G401.6 (cell line): ENCODE measurements around the gene SFXN5.
A peak's percentile ranks its signal among the peaks of the same experiment; 100 is the strongest.
"Not testable (repeated sequence)": the region's sequence is repeated elsewhere in the genome, so short reads cannot be mapped to it uniquely, and the experiment has no call there.

Experiments
- FAIRE-seq: peaks from 2 replicates; lab custom pipeline; 2012; peaks lifted over from hg19 to GRCh38; lab: Jason Lieb, UNC

The SFXN5 gene

DNA sequence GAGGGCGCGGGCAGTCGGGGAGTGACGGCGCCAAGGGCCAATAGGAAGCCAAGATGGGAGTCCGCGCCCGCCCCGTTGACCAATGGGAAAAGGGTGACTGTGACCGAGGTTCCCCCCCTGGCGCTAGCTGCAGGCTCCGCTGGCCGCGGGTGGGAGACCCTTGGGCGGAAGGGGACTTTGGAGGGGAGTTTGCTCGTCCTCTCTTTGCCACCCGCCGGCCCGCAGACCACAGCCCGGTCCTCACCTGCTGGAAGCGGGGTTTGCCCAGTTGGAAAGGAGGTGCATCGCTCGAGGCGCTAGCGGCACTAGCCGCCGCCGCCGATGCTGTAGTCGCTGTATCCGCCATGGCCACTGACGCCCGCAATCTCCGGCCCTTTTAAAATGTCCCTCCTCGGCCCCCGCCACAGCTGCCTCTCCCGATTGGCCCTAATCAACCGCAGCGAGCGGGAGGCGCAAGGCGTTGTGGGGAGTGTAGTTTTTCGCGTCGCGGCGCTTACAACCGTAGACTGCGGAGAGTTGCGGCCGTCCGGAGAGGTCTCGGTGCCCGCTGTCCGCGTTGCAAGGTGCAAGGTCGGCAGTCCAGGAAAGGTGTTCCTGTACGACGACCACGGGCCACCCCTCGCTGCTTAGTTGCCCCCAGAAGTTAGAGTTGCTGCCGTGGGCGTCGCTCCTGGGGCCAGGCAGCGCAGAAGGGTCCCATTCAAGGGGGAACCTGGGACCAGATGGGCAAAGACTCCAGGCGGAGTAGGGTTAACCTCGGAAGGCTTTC, at the start of gene SFXN5:
SFXN5 (minus strand) TSS at position 353 of the 769 bp plus-strand sequence; CDS start at position 346, 7 bp downstream.
- FAIRE-seq: peak; percentile 75

DNA sequence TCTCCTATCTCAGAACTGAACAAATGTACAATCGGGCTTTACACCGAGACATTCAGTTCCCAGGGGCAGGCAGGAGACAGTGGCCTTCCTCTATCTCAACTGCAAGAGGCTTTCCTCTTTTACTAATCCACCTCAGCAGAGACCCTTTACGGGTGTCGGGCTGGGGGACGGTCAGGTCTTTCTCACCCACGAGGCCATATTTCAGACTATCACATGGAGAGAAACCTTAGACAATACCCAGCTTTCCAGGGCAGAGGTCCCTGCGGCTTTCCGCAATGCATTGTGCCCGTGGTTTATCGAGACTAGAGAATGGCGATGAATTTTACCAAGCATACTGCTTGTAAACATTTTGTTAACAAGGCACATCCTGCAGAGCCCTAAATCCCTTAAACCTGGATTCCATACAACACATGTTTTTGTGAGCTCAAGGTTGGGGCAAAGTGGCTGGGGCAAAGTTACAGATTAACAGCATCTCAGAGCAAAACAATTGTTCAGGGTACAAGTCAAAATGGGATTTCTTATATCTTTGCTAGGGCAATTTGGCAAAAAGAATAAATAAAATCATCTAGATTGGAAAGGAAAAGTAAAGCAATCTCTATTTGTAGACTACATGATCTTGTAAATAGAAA, 48.2 kb upstream of the SFXN5 start:
- FAIRE-seq: not testable (repeated sequence)

DNA sequence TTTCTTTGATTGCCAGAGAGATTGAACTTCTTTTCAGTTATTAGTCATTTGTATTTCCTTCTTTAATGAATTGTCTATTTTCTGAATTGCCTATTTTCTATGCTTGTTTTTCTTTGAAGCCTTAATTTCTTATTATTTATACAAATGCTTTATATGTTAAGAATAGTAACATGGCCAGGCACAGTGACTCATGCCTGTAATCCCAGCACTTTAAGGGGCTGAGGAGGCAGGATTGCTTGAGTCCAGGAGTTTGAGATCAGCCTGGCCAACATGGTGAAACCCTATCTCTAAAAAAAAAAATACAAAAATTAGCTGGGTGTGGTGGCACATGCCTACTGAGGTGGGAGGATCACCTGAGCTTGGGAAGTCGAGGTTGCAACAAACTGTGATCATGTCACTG, 45.9 kb upstream of the SFXN5 start:
- FAIRE-seq: no peak

- no peak for FAIRE-seq
These were observed 44.9 kb upstream of the SFXN5 start for GRCh38 chr2:73116182-73116960.

DNA sequence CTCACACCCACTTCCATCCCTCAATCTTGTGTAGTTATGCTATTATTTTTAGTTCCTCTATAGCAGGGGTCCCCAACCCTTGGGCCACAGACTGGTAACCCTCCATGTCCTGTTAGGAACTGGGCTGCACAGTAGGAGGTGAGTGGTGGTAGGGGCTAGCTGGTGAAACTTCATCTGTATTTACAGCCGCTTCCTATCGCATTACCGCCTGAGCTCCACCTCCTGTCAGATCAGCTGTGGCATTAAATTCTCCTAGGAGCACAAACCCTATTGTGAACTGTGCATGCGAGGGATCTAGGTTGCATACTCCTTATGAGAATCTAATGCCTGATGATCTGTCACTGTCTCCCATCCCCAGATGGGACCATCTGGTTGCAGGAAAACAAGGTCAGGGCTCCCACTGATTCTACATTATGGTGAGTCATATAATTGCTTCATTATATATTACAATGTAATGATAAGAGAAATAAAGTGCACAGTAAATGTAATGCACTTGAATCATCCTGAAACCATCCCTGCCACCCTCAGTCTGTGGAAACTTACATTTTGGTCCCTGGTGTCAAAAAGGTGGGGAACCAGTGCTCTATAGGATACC, 42.9 kb upstream of the SFXN5 start:
- no peak for FAIRE-seq

DNA sequence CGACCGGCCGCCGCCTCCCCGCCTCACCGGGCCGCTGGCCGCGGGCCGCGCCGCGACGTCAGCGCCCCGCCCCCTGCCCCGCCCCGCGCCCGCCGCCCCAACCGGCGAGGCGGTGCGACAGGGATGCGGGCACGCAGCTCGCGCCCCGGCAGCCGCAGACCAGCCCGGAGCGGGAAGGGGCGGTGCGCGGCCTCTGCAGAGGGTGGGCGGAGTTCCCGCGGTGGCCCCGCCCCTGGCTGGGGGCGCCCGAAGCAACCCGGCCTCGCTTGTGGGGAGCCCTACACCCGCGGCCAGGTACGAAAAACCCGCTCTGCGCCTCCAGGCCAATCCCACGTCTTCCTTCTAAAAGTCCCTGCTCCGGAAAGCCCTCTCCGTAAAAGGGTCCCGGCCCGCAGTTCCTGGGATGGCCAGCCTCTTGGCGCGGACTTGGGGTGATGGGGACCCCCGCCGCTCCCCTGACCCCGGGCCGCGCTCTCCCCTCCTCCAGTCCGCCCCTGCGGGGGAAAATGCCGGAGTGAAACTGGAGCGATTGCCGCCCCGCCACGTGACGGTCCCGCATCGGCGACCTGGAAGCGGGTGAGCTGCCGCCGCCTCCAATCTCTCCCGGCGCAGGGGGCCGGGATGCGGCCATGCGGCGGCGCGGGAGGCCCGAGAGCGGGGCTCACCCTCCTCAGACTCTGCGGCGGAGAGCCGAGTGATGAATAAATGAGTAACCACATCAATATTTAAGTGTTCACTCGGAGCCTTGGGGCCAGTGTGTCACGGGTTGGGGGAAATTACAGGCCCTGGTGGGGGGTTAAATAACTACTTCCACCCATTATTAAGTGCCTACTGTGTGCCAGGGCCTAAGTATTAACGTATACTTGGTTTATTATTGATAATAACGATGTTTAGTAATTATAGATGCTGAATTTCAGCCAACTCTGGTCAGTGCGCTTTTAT, 41.7 kb upstream of the SFXN5 start, which contains the start of gene RAB11FIP5:
RAB11FIP5 (minus strand) TSS at position 36 of the 942 bp plus-strand sequence. CDS start 171 bp downstream, outside the sequence.
- FAIRE-seq: no peak

DNA sequence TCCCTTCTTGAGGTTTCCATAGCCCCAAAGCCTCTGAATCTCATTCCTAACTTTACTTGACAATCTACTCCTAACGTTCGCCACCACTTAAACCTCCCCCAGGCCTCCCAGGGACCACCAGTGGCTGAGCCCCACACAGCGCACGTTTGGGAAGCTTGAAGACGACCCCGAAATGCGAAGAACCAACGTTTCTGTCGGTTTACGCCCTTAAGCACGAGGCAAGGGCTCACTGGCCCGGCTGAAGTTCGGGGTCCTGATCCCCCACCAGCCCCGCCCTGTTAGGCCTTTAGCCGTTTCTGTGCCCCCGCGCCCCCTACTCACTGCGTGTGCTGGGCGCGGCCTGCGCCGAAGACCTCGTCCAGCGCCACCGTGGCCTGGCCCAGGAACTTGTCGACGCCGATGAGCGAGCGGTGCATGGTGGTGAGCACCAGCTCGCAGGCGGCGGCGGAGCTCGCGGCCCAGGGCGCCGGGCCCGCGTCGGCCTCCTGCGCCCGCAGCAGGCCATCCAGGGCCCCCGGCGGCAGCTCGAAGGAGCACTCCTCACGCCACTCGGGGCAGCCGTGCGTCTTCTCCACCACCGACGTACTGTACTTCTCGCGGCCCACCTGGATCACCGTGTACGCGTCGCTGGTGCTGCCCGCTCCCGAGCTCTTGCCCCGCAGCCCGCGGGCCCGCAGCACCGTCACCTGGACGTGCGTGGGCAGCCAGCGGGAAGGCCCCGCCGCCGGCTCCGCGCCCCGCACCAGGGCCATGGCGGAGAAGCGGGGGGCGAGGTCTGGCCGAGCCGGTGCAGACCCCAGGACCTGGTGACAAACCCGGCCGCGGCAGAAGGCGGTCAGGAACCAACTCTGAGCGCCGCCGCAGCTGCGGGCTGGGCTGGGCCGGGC, 40.8 kb upstream of the SFXN5 start:
- FAIRE-seq: no peak

- FAIRE-seq: no peak
These were observed 39.8 kb upstream of the SFXN5 start for GRCh38 chr2:73111073-73112025.

DNA sequence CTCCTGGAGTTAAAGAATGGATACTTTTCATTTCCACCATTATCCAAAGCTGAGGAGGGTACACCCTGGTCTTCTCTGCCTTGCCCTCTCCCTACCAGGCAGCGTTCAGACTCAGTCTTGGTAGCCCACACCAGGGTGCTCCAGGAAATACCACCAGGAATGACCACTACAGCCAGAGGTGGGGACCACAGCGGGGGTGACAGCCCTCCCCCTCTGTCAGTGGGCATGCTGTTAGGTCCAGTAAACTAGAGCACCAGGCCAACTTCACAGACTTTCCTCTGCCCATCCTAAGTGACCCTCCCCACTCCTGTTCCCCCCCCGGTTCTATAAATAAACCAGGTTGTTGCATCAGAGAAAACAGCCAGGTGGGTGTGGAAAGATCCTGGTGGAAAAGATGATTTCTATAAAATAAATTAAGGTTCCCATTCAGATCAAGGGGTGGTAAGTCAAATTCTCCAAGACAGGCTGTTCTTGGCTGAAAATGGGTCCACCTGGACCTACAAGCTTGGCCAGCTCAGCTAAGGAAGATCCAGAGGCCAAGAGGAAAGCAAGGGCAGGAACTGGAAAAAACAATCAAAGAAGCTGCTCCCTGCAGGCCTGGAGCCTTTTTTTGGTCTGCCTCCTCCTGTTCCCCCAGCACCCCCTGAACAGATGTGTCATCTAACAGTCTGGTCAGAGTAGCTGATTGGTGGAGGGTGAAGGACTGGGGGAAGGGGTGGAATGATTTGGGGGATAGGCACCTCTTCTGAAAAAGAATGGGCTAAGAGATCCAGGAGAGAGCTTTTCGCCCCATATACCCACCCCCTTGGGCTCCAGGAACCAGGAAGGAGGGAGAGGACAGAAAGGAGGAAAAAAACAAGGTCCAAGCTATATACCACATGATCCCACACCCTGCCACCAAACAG, 38.9 kb upstream of the SFXN5 start:
- no peak for FAIRE-seq

GRCh38 chr2:73109431-73110167, 38.1 kb upstream of the SFXN5 start:
- FAIRE-seq: no peak

- no peak for FAIRE-seq
These were observed 35.9 kb upstream of the SFXN5 start for GRCh38 chr2:73107211-73107926.

GRCh38 chr2:73106791-73107190, 35.3 kb upstream of the SFXN5 start:
- FAIRE-seq: no peak

- no peak for FAIRE-seq
These were observed 34.0 kb upstream of the SFXN5 start for GRCh38 chr2:73105511-73105971.

DNA sequence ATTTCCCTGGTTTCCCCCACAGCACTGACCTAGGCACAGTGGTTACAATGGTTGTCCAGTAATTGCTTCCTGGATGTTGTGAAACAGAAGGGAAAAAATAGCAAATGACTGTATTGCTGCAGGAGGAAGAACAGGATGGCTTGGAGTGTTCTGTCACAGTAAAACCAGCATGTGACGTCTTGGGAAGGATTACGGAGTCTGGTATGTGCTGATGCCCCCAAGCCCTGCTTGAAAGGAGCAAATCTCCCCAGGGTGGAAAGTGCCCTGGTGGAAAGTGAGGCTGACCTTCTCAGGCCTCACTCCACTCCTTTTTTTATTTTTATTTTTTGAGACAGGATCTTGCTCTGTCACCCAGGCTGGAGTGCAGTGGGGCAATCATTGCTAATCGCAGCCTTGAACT, 33.4 kb upstream of the SFXN5 start:
- no peak for FAIRE-seq

GRCh38 chr2:73103018-73103542, 31.6 kb upstream of the SFXN5 start:
- no peak for FAIRE-seq

- FAIRE-seq: no peak
These were observed 30.2 kb upstream of the SFXN5 start for GRCh38 chr2:73101626-73102256.
